ENCODE results near the gene CCIN.

- TF ChIP-seq CREB3 (tag; conservative IDR thresholded peaks at IDR 0.05; ENCODE audit: low read depth) (no peak), ESRRA (IDR thresholded peaks at IDR 0.05; ENCODE audit: borderline replicate concordance, low read depth) (no peak), CTCF (IDR thresholded peaks at IDR 0.05 in 2 of 3, conservative IDR thresholded peaks at IDR 0.05 in 1 of 3; ENCODE audit: insufficient read depth in 2 of 3, low read depth in 1 of 3, low read length in 3 of 3) (no peak), ZFP1 (CRISPR knock-in tag; IDR thresholded peaks at IDR 0.05) (no peak), POLR2A (conservative IDR thresholded peaks at IDR 0.05) (no peak), TAF1 (IDR thresholded peaks at IDR 0.05; ENCODE audit: control insufficient read depth, extremely low read depth, insufficient read depth, low read length, severe bottlenecking) (no peak), SREBF2 (CRISPR knock-in tag; IDR thresholded peaks at IDR 0.05) (no peak), KAT7 (CRISPR knock-in tag; IDR thresholded peaks at IDR 0.05; ENCODE audit: borderline replicate concordance) (no peak), ZKSCAN1 (IDR thresholded peaks at IDR 0.05; ENCODE audit: low read depth, low read length) (no peak), NFIC (IDR thresholded peaks at IDR 0.05) (no peak)
Observed at GRCh38 chr9:36163786-36164170, 5.4 kb upstream of the CCIN start.

Data from K562 (cell line).